ENCODE measurements around the gene ARSK. TPM values are rescaled to one million over a fixed set of nuclear protein-coding genes. Genes with fewer than 3 reads are reported as not detected.

ARSK gene, protein sequence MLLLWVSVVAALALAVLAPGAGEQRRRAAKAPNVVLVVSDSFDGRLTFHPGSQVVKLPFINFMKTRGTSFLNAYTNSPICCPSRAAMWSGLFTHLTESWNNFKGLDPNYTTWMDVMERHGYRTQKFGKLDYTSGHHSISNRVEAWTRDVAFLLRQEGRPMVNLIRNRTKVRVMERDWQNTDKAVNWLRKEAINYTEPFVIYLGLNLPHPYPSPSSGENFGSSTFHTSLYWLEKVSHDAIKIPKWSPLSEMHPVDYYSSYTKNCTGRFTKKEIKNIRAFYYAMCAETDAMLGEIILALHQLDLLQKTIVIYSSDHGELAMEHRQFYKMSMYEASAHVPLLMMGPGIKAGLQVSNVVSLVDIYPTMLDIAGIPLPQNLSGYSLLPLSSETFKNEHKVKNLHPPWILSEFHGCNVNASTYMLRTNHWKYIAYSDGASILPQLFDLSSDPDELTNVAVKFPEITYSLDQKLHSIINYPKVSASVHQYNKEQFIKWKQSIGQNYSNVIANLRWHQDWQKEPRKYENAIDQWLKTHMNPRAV
- 11.1 and 12.2 TPM in 2 replicates for total RNA-seq

DNA sequence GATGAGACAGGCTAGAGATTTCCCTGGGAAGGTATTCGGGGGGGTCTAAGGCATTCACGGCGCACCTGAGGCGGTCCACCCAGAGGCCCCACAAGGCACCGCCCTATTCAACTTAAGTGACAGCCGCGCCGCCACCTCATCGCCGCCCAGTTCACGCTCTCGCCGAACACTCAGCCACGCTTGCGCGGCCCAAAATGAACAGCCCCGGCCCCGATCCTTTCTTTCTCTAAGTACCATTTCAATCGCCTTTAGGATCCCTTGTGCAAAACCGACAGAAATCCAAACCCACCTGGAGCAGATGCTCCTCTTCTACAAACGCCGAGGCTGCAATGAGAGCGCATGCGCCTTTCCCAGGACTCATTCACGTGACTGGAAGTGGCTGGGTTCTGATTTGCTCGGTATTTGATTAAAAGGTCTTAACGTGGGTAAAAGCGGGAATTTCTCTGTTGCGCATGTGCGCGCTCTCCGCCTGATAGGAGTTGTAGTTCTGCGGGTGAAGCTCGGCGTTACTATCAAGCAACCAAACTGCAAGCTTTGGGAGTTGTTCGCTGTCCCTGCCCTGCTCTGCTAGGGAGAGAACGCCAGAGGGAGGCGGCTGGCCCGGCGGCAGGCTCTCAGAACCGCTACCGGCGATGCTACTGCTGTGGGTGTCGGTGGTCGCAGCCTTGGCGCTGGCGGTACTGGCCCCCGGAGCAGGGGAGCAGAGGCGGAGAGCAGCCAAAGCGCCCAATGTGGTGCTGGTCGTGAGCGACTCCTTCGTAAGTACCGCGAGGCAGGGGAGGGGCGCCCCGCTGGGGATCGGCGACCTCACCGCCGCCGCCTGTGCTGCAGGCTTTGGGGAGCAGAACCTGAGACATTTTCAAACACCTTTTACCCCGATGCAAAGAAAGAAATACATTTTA, at the start of gene ARSK, which contains the start of gene SKIC3:
Gene ARSK, plus strand, starts transcription at position 455 of the 902 bp plus-strand sequence. Its CDS starts 178 bp downstream, at position 633.
Gene SKIC3, minus strand, starts transcription at position 331 of the 902 bp plus-strand sequence. CDS start 7,827 bp downstream, outside the sequence.

DNA sequence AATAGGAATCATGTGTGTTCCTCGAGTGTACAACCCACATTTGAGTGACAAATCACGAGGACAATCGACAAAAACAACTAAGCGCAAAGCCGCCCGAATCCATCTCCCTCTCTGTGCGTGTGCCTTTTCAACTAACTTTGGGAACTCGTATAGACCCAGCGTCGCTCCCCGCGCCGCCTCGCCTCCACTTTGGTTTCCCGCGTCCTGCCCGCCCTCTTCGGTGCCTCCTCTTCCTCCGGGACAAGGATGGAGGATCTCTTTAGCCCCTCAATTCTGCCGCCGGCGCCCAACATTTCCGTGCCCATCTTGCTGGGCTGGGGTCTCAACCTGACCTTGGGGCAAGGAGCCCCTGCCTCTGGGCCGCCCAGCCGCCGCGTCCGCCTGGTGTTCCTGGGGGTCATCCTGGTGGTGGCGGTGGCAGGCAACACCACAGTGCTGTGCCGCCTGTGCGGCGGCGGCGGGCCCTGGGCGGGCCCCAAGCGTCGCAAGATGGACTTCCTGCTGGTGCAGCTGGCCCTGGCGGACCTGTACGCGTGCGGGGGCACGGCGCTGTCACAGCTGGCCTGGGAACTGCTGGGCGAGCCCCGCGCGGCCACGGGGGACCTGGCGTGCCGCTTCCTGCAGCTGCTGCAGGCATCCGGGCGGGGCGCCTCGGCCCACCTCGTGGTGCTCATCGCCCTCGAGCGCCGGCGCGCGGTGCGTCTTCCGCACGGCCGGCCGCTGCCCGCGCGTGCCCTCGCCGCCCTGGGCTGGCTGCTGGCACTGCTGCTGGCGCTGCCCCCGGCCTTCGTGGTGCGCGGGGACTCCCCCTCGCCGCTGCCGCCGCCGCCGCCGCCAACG, 65.3 kb downstream of the ARSK start, which contains the start of gene GPR150:
Gene GPR150, plus strand, starts transcription at position 58 of the 840 bp plus-strand sequence. Its CDS starts 189 bp downstream, at position 247.

DNA sequence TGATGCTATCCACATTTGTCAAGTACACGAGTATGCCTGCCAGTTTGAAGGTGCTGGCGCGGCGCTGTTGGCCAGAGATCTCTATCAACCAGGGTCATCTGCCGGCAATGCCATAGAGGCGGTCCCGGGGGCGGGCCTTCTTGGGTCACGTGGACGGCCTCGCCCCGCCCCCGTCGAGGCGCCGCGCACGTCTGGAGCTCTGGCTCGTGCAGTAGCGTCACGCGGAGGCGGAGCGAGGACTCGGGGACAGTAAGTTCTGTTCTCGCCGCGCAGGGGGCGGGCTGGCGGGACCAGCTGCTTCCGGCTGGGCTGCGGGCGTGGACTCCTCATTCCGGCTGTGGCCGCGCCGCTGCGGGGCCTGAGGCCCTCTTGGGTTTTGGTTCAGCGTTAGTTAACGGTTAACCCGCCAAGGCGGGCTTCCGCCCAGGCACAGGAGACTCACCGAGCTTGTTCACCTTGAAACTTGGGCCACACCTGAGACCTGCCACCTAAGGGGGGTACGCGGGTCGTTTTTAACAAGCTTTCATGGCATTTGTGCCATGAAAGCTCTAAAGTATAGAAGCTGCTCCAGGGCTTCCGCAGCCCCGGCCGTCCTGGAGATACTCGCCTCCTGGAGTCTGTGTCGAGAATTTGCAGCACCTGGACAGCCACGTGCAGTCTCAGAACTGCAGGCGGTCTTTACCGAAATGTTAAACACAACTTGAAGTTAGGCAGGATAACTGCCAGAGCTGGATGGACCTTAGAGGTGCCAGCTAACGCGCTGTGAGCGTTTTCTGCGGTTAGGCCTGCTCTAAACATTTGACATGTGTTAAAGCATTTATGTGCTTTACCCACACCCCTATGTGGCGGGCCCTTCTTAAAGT, 91.9 kb downstream of the ARSK start, which contains the start of gene RFESD:
Gene RFESD, plus strand, starts transcription at position 209 of the 863 bp plus-strand sequence. CDS start 5,495 bp downstream, outside the sequence.

Other genes with a start within 250 kb of the ARSK start
- gene FAM81B, start 163.7 kb upstream of the ARSK start, total RNA-seq: not detected in 2 replicates
- gene SKIC3, start 124 bp upstream of the ARSK start, total RNA-seq: 190 and 197 TPM in 2 replicates
- 0.12 and 0.33 TPM in 2 replicates for gene GPR150, start 65.0 kb downstream of the ARSK start, total RNA-seq
- gene RFESD, start 91.7 kb downstream of the ARSK start, total RNA-seq: 3.5 and 4.0 TPM in 2 replicates
- gene SPATA9, start 127.9 kb downstream of the ARSK start, total RNA-seq: 0.22 and 0.25 TPM in 2 replicates
- gene RHOBTB3, start 176.2 kb downstream of the ARSK start, total RNA-seq: 220 and 313 TPM in 2 replicates